Measurements from ENCODE around the gene OPN1MW3.
"Not testable (repeated sequence)": the region's sequence is repeated elsewhere in the genome, so short reads cannot be mapped to it uniquely, and the experiment has no call there.

The OPN1MW3 gene

DNA sequence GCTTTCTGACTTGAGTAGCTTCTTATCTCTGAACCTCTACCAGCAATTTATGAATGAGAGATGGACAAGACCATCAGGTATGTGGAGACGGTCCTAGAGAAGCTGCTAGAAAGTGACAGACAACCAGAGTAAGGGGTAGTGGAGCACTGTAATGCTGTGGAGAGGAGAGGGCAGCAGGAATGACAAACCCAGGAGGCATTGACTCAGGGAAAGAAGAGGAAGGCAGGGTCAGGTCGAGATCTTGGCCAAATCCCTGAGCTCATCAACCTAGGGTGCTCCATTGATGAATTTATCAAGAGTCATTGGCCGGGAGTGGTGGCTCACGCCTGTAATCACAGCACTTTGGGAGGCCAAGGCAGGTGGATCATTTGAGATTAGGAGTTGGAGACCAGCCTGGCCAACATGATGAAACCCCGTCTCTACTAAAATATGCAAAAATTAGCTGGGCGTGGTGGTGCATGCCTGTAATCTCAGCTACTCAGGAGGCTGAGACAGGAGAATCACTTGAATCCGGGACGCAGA lies 17.3 kb upstream of the OPN1MW3 start:
- DNase-seq (ENCODE audit: low read depth, low spot score); H3K36me3 ChIP-seq (ENCODE audit: control insufficient read depth, insufficient read depth, low read length); H3K27ac ChIP-seq (ENCODE audit: low read length); H3K4me1 ChIP-seq (ENCODE audit: control insufficient read depth, insufficient read depth, low read length); H3K4me3 ChIP-seq (ENCODE audit: low read length); H3K9me3 ChIP-seq (ENCODE audit: control insufficient read depth, insufficient read depth, low read length); H3K27me3 ChIP-seq (ENCODE audit: control insufficient read depth, insufficient read depth, low read length): not testable (repeated sequence)
- WGBS (ENCODE audit: insufficient coverage, insufficient read length) = no CpG with 5 or more reads among the region's 8 CpGs

DNA sequence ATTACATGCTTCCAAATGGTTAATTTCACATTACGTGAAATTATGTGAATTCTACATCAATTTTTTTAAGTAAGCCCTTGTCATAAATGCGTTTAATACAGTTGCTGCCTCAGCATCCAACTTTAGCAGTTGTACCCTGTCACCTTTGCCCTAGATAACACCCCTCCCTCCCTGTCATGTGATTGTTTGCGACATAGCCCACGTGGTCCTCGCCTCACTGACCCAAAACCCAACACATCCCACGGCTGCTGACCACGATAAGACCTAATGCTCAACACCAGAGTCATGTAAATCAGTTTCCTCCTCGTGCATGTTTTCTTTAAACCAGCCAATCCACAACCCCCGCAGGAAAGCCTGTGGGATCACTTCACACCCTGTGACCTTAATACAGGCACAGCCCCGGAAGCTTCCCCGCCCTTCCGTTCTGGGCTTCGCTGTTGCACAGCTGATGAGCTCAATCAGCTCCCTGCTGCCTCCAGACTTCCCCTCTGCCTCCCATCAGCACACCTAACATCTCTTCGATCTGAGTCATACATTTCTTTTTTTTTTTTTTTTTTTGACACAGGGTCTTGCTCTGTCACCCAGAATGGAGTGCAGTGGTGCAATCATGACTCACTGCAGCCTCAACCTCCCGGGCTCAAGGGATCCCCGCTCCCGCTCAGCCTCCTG lies 9.9 kb upstream of the OPN1MW3 start:
- not testable (repeated sequence) for H3K36me3 ChIP-seq (ENCODE audit: control insufficient read depth, insufficient read depth, low read length); H3K27ac ChIP-seq (ENCODE audit: low read length); H3K4me3 ChIP-seq (ENCODE audit: low read length); H3K27me3 ChIP-seq (ENCODE audit: control insufficient read depth, insufficient read depth, low read length); H3K4me1 ChIP-seq (ENCODE audit: control insufficient read depth, insufficient read depth, low read length); DNase-seq (ENCODE audit: low read depth, low spot score); H3K9me3 ChIP-seq (ENCODE audit: control insufficient read depth, insufficient read depth, low read length)
- WGBS (ENCODE audit: insufficient coverage, insufficient read length) = no CpG with 5 or more reads among the region's 17 CpGs

DNA sequence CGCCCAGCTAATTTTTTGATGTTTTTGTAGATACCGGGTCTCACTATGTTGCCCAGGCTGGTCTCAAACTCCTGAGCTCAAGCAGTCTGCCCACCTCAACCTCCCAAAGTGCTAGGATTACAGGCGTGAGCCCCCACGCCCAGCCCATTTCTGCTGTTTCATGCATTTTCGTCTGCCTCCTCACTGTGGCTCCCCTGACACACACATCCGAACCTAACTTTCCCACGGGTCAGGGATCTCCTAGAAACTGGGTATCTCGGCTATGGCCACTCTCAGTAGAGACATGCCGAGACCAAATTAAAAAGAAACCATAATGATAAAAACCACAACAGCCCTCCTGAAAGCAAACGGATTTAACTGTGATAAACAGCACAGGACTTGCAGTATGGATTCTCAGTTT lies 9.3 kb upstream of the OPN1MW3 start:
- not testable (repeated sequence) for H3K4me1 ChIP-seq (ENCODE audit: control insufficient read depth, insufficient read depth, low read length); H3K36me3 ChIP-seq (ENCODE audit: control insufficient read depth, insufficient read depth, low read length); H3K27me3 ChIP-seq (ENCODE audit: control insufficient read depth, insufficient read depth, low read length); H3K9me3 ChIP-seq (ENCODE audit: control insufficient read depth, insufficient read depth, low read length); DNase-seq (ENCODE audit: low read depth, low spot score); H3K4me3 ChIP-seq (ENCODE audit: low read length); H3K27ac ChIP-seq (ENCODE audit: low read length)
- WGBS (ENCODE audit: insufficient coverage, insufficient read length) = no CpG with 5 or more reads among the region's 10 CpGs

DNA sequence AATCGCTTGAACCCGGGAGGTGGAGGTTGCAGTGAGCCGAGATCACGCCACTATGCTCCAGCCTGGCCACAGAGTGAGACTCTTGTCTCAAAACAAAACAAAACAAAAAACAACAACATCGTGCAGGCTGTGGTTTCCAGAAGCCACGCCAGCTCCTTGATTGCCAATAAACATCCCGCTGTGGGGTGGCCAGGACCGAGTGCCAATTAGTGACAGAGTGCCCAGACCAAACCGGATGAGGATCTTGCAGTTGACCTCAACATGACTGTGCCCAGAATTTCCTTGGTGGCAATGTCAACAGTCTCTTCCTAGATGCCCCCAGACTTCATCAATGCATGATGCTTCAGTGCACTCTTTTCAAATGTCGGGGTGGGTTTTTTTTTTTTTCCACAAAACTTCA lies 1.3 kb downstream of the OPN1MW3 start:
- DNase-seq (ENCODE audit: low read depth, low spot score); H3K4me3 ChIP-seq (ENCODE audit: low read length); H3K4me1 ChIP-seq (ENCODE audit: control insufficient read depth, insufficient read depth, low read length); H3K36me3 ChIP-seq (ENCODE audit: control insufficient read depth, insufficient read depth, low read length); H3K27me3 ChIP-seq (ENCODE audit: control insufficient read depth, insufficient read depth, low read length); H3K9me3 ChIP-seq (ENCODE audit: control insufficient read depth, insufficient read depth, low read length); H3K27ac ChIP-seq (ENCODE audit: low read length): not testable (repeated sequence)
- no CpG with 5 or more reads among the region's 10 CpGs for WGBS (ENCODE audit: insufficient coverage, insufficient read length)

DNA sequence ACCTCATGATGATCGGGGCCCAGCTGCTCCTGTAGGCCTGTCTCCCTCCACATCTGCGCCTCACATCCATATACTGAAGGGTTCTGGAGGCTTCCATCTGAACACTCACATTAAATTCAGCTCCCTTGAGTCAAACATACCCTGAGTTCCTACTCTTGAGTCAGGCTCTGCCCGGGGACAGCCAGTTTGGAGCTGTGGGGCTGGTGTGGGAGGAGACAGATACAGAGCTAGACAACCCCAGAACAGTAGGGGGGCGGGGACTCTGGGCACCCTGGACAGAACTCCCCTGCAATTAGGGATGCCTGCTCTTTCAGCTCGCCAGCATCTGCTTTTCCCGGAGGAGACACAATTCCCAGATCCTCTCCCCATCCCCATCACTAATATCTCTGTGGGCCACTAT lies 5.7 kb downstream of the OPN1MW3 start:
- not testable (repeated sequence) for H3K9me3 ChIP-seq (ENCODE audit: control insufficient read depth, insufficient read depth, low read length); DNase-seq (ENCODE audit: low read depth, low spot score); H3K27ac ChIP-seq (ENCODE audit: low read length); H3K36me3 ChIP-seq (ENCODE audit: control insufficient read depth, insufficient read depth, low read length); H3K4me1 ChIP-seq (ENCODE audit: control insufficient read depth, insufficient read depth, low read length); H3K27me3 ChIP-seq (ENCODE audit: control insufficient read depth, insufficient read depth, low read length); H3K4me3 ChIP-seq (ENCODE audit: low read length)
- no CpG with 5 or more reads among the region's 6 CpGs for WGBS (ENCODE audit: insufficient coverage, insufficient read length)

DNA sequence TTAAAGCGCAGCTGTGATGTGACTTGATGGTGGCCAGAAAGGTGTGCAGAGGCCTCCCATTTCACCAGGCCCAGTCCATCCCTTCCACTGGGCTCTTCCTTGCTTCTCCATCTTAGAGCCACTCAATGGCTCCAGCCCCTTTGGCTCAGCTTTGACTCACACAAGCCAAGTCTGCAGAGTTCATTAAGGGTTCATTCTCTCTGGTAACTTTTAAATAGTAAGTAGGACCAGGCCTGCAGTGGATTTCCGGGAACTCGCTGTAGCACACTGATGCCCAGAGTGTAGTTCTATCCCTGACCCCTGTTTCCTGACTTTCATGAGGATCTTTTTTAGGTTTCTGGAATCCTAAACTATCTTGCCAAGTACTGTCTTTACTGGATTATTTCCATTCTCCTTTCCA lies 11.9 kb downstream of the OPN1MW3 start:
- not testable (repeated sequence) for H3K4me1 ChIP-seq (ENCODE audit: control insufficient read depth, insufficient read depth, low read length); H3K36me3 ChIP-seq (ENCODE audit: control insufficient read depth, insufficient read depth, low read length); H3K27me3 ChIP-seq (ENCODE audit: control insufficient read depth, insufficient read depth, low read length); DNase-seq (ENCODE audit: low read depth, low spot score); H3K27ac ChIP-seq (ENCODE audit: low read length); H3K9me3 ChIP-seq (ENCODE audit: control insufficient read depth, insufficient read depth, low read length); H3K4me3 ChIP-seq (ENCODE audit: low read length)
- WGBS (ENCODE audit: insufficient coverage, insufficient read length) = no CpG with 5 or more reads among the region's 3 CpGs

DNA sequence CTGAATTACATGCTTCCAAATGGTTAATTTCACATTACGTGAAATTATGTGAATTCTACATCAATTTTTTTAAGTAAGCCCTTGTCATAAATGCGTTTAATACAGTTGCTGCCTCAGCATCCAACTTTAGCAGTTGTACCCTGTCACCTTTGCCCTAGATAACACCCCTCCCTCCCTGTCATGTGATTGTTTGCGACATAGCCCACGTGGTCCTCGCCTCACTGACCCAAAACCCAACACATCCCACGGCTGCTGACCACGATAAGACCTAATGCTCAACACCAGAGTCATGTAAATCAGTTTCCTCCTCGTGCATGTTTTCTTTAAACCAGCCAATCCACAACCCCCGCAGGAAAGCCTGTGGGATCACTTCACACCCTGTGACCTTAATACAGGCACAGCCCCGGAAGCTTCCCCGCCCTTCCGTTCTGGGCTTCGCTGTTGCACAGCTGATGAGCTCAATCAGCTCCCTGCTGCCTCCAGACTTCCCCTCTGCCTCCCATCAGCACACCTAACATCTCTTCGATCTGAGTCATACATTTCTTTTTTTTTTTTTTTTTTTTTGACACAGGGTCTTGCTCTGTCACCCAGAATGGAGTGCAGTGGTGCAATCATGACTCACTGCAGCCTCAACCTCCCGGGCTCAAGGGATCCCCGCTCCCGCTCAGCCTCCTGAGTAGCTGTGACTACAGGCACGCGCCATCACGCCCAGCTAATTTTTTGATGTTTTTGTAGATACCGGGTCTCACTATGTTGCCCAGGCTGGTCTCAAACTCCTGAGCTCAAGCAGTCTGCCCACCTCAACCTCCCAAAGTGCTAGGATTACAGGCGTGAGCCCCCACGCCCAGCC lies 27.3 kb downstream of the OPN1MW3 start:
- not testable (repeated sequence) for H3K27me3 ChIP-seq (ENCODE audit: control insufficient read depth, insufficient read depth, low read length); DNase-seq (ENCODE audit: low read depth, low spot score); H3K27ac ChIP-seq (ENCODE audit: low read length); H3K36me3 ChIP-seq (ENCODE audit: control insufficient read depth, insufficient read depth, low read length); H3K9me3 ChIP-seq (ENCODE audit: control insufficient read depth, insufficient read depth, low read length); H3K4me3 ChIP-seq (ENCODE audit: low read length); H3K4me1 ChIP-seq (ENCODE audit: control insufficient read depth, insufficient read depth, low read length)
- no CpG with 5 or more reads among the region's 23 CpGs for WGBS (ENCODE audit: insufficient coverage, insufficient read length)

DNA sequence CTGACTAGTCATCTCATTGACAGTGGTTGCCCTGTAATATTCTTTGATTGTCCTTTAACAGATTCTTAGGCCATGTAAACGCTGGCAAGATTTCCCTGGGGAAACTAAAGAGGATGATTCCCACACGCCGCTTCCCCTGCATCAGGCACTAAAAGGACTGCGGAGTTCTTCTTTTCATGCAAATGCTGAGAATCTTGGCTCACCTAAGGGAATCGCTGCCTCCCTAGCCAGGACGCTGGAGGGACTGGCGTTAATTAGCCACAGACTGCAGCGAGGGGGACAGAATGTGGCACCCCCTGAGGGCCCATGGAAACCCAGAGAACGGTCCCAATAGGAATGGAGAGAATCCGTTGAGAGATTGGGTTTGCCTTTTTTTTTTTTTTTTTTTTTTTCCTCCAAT lies 29.0 kb downstream of the OPN1MW3 start:
- H3K27me3 ChIP-seq (ENCODE audit: control insufficient read depth, insufficient read depth, low read length); H3K36me3 ChIP-seq (ENCODE audit: control insufficient read depth, insufficient read depth, low read length); H3K9me3 ChIP-seq (ENCODE audit: control insufficient read depth, insufficient read depth, low read length); DNase-seq (ENCODE audit: low read depth, low spot score); H3K27ac ChIP-seq (ENCODE audit: low read length); H3K4me1 ChIP-seq (ENCODE audit: control insufficient read depth, insufficient read depth, low read length); H3K4me3 ChIP-seq (ENCODE audit: low read length): not testable (repeated sequence)
- WGBS (ENCODE audit: insufficient coverage, insufficient read length) = no CpG with 5 or more reads among the region's 10 CpGs

DNA sequence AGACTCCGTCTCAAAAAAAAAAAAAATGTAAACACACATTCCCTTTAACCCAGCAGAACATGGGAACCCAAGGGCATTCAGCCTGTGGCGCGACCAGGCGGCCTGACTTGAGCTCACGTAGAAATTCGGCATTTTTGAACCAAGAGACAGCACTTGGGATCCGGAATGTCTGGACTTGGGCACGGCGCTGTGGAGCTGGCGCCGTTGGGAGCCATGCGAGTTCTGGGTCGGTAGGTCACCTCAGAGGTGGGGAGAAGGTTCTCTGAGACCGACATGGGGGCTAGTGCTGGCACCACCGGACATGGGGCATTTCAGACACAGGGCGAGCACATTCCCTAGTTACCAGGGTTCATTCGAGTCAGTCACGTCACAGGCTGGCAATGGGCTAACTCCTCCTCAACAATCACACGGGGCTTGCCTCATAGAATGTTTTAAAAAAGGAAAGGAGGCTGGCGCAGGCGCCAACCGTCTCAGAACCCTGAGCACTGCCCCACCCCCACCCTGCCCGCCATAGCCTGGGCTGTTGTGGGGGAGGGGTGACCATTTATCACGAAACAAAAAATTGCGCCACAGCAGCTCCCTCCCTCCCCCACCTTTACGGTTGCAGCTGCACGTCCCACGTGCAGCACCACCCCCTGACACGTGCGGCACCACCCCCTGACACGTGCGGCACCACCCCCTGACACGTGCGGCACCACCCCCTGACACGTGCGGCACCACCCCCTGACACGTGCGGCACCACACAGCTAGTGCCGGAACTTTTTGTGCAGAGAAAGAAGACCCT lies 37.6 kb downstream of the OPN1MW3 start, which contains the start of gene TEX28:
Gene TEX28 (minus strand): TSS at position 334 of the 784 bp plus-strand sequence. CDS start 3,007 bp downstream, outside the sequence.
- Histone ChIP-seq H3K27me3 (ENCODE audit: control insufficient read depth, insufficient read depth, low read length) (no peaks in the 10 kb centered on the region), H3K36me3 (ENCODE audit: control insufficient read depth, insufficient read depth, low read length) (no peaks in the 10 kb centered on the region), H3K9me3 (ENCODE audit: control insufficient read depth, insufficient read depth, low read length) (no peaks in the 10 kb centered on the region), H3K4me3 (ENCODE audit: low read length) (no peak within 1 kb of the TSS), H3K27ac (ENCODE audit: low read length) (no peak within 1 kb of the TSS), H3K4me1 (ENCODE audit: control insufficient read depth, insufficient read depth, low read length) (no peaks in the 10 kb centered on the region)
- no CpG with 5 or more reads among the region's 39 CpGs for WGBS (ENCODE audit: insufficient coverage, insufficient read length)
- no peak for DNase-seq (ENCODE audit: low read depth, low spot score)

DNA sequence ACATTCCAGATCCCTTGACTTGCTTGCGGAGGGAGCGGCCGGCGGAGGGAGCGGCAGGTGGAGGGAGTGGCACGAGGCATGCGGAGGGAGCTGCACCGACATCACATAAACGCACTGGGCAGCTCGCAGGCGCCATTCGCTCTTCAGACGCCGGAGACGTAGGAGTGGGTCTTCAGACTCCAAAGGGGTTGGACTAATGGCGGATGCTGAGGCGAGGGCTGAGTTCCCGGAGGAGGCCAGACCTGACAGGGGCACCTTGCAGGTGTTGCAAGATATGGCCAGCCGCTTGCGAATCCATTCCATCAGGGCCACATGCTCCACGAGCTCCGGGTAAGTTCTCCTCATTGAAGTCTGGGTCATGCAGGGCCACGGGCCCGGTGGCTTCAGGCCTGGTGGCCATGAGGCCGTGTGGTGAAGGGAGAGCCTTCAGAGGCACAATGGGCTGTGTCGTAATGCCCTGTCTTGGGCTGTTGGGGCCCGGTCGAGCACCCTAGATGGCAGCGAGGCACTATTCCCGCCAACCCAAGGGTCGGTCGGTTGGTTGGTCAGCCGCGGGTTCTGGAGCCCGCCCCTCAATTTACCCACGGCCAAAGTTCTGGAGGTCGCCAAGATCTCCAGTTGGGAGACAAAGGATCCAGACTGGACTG lies 38.4 kb downstream of the OPN1MW3 start, which contains the start of gene TKTL1:
Gene TKTL1 (plus strand): TSS at position 132 of the 647 bp plus-strand sequence. CDS start 65 bp downstream, at position 197.
- no peaks in the 10 kb centered on the region for H3K4me1 ChIP-seq (ENCODE audit: control insufficient read depth, insufficient read depth, low read length)
- no peaks in the 10 kb centered on the region for H3K9me3 ChIP-seq (ENCODE audit: control insufficient read depth, insufficient read depth, low read length)
- no CpG with 5 or more reads among the region's 37 CpGs for WGBS (ENCODE audit: insufficient coverage, insufficient read length)
- H3K36me3 ChIP-seq (ENCODE audit: control insufficient read depth, insufficient read depth, low read length) = no peaks in the 10 kb centered on the region
- H3K27me3 ChIP-seq (ENCODE audit: control insufficient read depth, insufficient read depth, low read length) = no peaks in the 10 kb centered on the region
- H3K27ac ChIP-seq (ENCODE audit: low read length) = no peak within 1 kb of the TSS
- H3K4me3 ChIP-seq (ENCODE audit: low read length) = no peak within 1 kb of the TSS
- DNase-seq (ENCODE audit: low read depth, low spot score) = no peak
